IMR-90 (cell line): ENCODE data around the gene ZFAND6.

Experiments used
- CEBPB ChIP-seq: IDR thresholded peaks from 2 replicates; pipeline ENCODE4 v1.6.1; 2012; ENCODE audit warnings: low read depth, low read length, improper control_type of control experiment
- CTCF ChIP-seq: conservative IDR thresholded peaks from 2 replicates; pipeline ENCODE4 v1.5.1; 2012; ENCODE audit warnings: mild to moderate bottlenecking, low read depth, low read length, improper control_type of control experiment
- FOS ChIP-seq: fragments of 150-350 bp; IDR thresholded peaks from 2 replicates; pipeline ENCODE4 v1.6.1; 2016; ENCODE audit warnings: low read depth, low read length
- MAFK ChIP-seq: IDR thresholded peaks from 2 replicates; pipeline ENCODE4 v1.6.1; 2012; ENCODE audit warnings: low read depth, low read length, improper control_type of control experiment
- MAZ ChIP-seq: IDR thresholded peaks from 2 replicates; pipeline ENCODE4 v1.6.1; 2012; ENCODE audit warnings: low read depth, mild to moderate bottlenecking, low read length, improper control_type of control experiment, moderate library complexity, borderline replicate concordance
- POLR2A ChIP-seq: IDR thresholded peaks from 2 replicates; pipeline ENCODE4 v1.6.1; 2012; ENCODE audit warnings: mild to moderate bottlenecking, low read depth, low read length
- RCOR1 ChIP-seq: IDR thresholded peaks from 2 replicates; pipeline ENCODE4 v1.6.1; 2012; ENCODE audit warnings: mild to moderate bottlenecking, low read length, improper control_type of control experiment; ENCODE audit not compliant: insufficient replicate concordance

GRCh38 chr15:80155001-80155377 is 95.5 kb downstream of the ZFAND6 start:
- TF ChIP-seq CTCF (no peak), FOS (no peak), RCOR1 (no peak), MAFK (no peak), POLR2A (no peak), CEBPB (no peak), MAZ (no peak)
